ENCODE results near the gene VANGL2. TPM values are rescaled to one million over a fixed set of nuclear protein-coding genes. Genes with fewer than 3 reads are reported as not detected.
A peak's percentile ranks its signal among the peaks of the same experiment; 100 is the strongest.
"Not testable (repeated sequence)": the region's sequence is repeated elsewhere in the genome, so short reads cannot be mapped to it uniquely, and the experiment has no call there.

The VANGL2 gene
- total and polyA plus RNA-seq, 9 of the 15 experiments (the other 6 are each of a cell fraction or from before 2014, with no cell fraction given), result 0.28 to 4.0 (median 0.98) TPM

DNA sequence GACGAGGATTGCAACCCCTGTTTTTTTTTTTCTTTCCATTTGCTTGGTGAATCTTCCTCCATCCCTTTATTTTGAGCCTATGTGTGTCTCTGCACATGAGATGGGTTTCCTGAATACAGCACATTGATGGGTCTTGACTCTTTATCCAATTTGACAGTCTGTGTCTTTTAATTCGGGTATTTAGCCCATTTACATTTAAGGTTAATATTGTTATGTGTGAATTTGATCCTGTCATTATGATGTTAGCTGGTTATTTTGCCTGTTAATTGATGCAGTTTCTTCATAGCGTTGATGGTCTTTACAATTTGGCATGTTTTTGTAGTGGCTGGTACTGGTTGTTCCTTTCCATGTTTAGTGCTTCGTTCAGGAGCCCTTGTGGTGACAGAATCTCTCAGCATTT, 12.0 kb upstream of the VANGL2 start:
- peak; percentile 98 for TF ChIP-seq ZNF507 (tag; conservative IDR thresholded peaks at IDR 0.05)
- peak; percentile 76 for TF ChIP-seq ZNF354B (CRISPR knock-in tag; IDR thresholded peaks at IDR 0.05)
- H4K20me1 ChIP-seq (replicated peaks; ENCODE audit: control insufficient read depth, insufficient read depth, low read length); H3K36me3 ChIP-seq (ENCODE audit: control insufficient read depth, insufficient read depth, low read length); ATAC-seq; BruUV-seq (replicated peaks); FAIRE-seq; H3K4me2 ChIP-seq (ENCODE audit: insufficient read depth, low read length); H2AFZ ChIP-seq (ENCODE audit: low read depth, low read length); CTCF ChIA-PET (ENCODE audit: low intra/inter-chr PET ratio); H3K9me3 ChIP-seq (replicated peaks; ENCODE audit: control insufficient read depth, insufficient read depth, low read depth, low read length); H3K79me2 ChIP-seq (ENCODE audit: control insufficient read depth, insufficient read depth, low read length); H3K27me3 ChIP-seq (ENCODE audit: control insufficient read depth in 2 of 2, insufficient read depth in 2 of 2, low read length in 2 of 2); H3K4me3 ChIP-seq; H3K27ac ChIP-seq (ENCODE audit: extremely low read depth, low read depth, low read length); H3K9ac ChIP-seq (ENCODE audit: insufficient read depth in 1 of 2, low read depth in 2 of 2, low read length in 2 of 2); POLR2A ChIA-PET; H3K9me1 ChIP-seq (ENCODE audit: control insufficient read depth, insufficient read depth, low read length); intact Hi-C loops (cut with micrococcal nuclease); H3K4me1 ChIP-seq (replicated peaks in 1 of 2; ENCODE audit: control insufficient read depth in 2 of 2, insufficient read depth in 2 of 2, low read length in 2 of 2); DNase-seq (ENCODE audit: extremely low read depth in 1 of 4, low spot score in 3 of 4); in situ Hi-C loops (cut with MboI): not testable (repeated sequence)
- 1% methylated on average over 4 of the region's 4 CpGs for WGBS (ENCODE audit: insufficient coverage, low coverage, missing lambda C conversion rate)

DNA sequence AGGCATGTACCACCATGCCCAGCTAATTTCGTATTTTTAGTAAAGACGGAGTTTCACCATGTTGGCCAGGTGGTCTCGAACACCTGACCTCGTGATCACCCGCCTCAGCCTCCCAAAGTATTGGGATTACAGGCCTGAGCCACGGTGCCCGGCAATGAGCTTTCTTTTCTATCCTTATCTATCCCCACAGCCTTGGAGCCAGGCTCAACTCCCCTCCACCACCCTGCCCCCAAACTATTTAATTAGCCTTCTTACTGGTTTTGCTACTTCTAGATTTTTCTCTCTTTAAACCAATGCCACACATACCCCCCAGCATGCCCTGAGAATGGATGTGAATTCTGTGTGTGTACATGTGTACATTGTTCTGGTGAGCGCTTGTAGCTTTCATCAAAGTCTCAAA, 5.7 kb upstream of the VANGL2 start:
- BruUV-seq (replicated peaks), result no TSS peak
- WGBS (ENCODE audit: insufficient coverage, low coverage, missing lambda C conversion rate), result 34% methylated on average over 8 of the region's 8 CpGs
- no peaks in the 10 kb centered on the region for H3K9me3 ChIP-seq (replicated peaks; ENCODE audit: control insufficient read depth, insufficient read depth, low read depth, low read length)
- H2AFZ ChIP-seq (ENCODE audit: low read depth, low read length), result peak overlapping the region; percentile 74; the same call in 1 of the 2 replicates
- no peak overlapping the region; a peak in 1 of 4 replicates for H3K9ac ChIP-seq (ENCODE audit: insufficient read depth in 1 of 2, low read depth in 2 of 2, low read length in 2 of 2)
- no peak overlapping the region for H3K4me2 ChIP-seq (ENCODE audit: insufficient read depth, low read length)
- POLR2A ChIA-PET, result interaction anchor here (0.5 to 0.7 kb wide), 2 partner anchors 18 to 103 kb away, joined by 3 read pairs; no protein-coding TSS in a partner anchor
- H3K27ac ChIP-seq (ENCODE audit: extremely low read depth, low read depth, low read length), result no peak overlapping the region
- in situ Hi-C loops (cut with MboI) (no loop called here), intact Hi-C loops (cut with micrococcal nuclease) (no loop called here)
- no peaks in the 10 kb centered on the region for H3K36me3 ChIP-seq (ENCODE audit: control insufficient read depth, insufficient read depth, low read length)
- DNase-seq (ENCODE audit: extremely low read depth in 1 of 4, low spot score in 3 of 4) (peak in 2 of 4 experiments; percentile 45 to 46), ATAC-seq (peak; percentile 65), FAIRE-seq (no peak)
- H4K20me1 ChIP-seq (replicated peaks; ENCODE audit: control insufficient read depth, insufficient read depth, low read length), result no peaks in the 10 kb centered on the region
- H3K4me3 ChIP-seq, result no peak overlapping the region
- H3K79me2 ChIP-seq (ENCODE audit: control insufficient read depth, insufficient read depth, low read length), result no peaks in the 10 kb centered on the region
- H3K9me1 ChIP-seq (ENCODE audit: control insufficient read depth, insufficient read depth, low read length), result no peaks in the 10 kb centered on the region
- H3K27me3 ChIP-seq (ENCODE audit: control insufficient read depth in 2 of 2, insufficient read depth in 2 of 2, low read length in 2 of 2), result 0 out of 5 replicates have a peak, but pooled peaks cover 0 to 5% of the 10 kb centered on the region in 2 experiments
- CTCF ChIA-PET (ENCODE audit: low intra/inter-chr PET ratio), result no interaction called here
- peaks cover 7 to 28% of the 10 kb centered on the region in 2 experiments; a peak in 4 of 5 replicates for H3K4me1 ChIP-seq (replicated peaks in 1 of 2; ENCODE audit: control insufficient read depth in 2 of 2, insufficient read depth in 2 of 2, low read length in 2 of 2)
- TF ChIP-seq MCM2 (IDR thresholded peaks at IDR 0.05; ENCODE audit: low read depth) (no peak), ZNF311 (CRISPR knock-in tag; IDR thresholded peaks at IDR 0.05) (no peak), MITF (IDR thresholded peaks at IDR 0.05) (no peak), RBM22 (IDR thresholded peaks at IDR 0.05; ENCODE audit: low read depth, low read length, poor library complexity, severe bottlenecking) (no peak), NRF1 (conservative IDR thresholded peaks at IDR 0.05 in 1 of 2, IDR thresholded peaks at IDR 0.05 in 1 of 2) (no peak), TARDBP (IDR thresholded peaks at IDR 0.05) (no peak), ETS2 (tag; IDR thresholded peaks at IDR 0.05; ENCODE audit: borderline replicate concordance, poor library complexity, severe bottlenecking) (no peak), HDAC3 (IDR thresholded peaks at IDR 0.05; ENCODE audit: borderline replicate concordance, partially characterized antibody) (no peak), TCF3 (CRISPR knock-in tag; IDR thresholded peaks at IDR 0.05) (peak; percentile 54; the same call in 1 of the 2 replicates), BRD9 (IDR thresholded peaks at IDR 0.05; ENCODE audit: low read depth, partially characterized antibody) (no peak)
- TF ChIP-seq, protein P1, sequence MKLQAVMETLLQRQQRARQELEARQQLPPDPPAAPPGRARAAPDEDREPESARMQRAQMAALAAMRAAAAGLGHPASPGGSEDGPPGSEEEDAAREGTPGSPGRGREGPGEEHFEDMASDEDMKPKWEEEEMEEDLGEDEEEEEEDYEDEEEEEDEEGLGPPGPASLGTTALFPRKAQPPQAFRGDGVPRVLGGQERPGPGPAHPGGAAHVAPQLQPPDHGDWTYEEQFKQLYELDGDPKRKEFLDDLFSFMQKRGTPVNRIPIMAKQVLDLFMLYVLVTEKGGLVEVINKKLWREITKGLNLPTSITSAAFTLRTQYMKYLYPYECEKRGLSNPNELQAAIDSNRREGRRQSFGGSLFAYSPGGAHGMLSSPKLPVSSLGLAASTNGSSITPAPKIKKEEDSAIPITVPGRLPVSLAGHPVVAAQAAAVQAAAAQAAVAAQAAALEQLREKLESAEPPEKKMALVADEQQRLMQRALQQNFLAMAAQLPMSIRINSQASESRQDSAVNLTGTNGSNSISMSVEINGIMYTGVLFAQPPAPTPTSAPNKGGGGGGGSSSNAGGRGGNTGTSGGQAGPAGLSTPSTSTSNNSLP (IDR thresholded peaks at IDR 0.05; ENCODE audit: borderline replicate concordance, low read depth, low read length), result no peak

Measured in K562 (cell line).